ENCODE results near the gene VPS45.
"Not testable (repeated sequence)": the region's sequence is repeated elsewhere in the genome, so short reads cannot be mapped to it uniquely, and the experiment has no call there.

VPS45 gene

GRCh38 chr1:150161747-150162581, 94.4 kb downstream of the VPS45 start:
- peak; percentile 41 for DNase-seq

- no peak for DNase-seq
Measured at GRCh38 chr1:150162582-150162861, 94.9 kb downstream of the VPS45 start.

- DNase-seq: peak; percentile 99
Measured at GRCh38 chr1:150162862-150163706, 95.5 kb downstream of the VPS45 start.

- DNase-seq: no peak
Measured at GRCh38 chr1:150164224-150164623, 96.6 kb downstream of the VPS45 start.

- DNase-seq: no peak
Measured at GRCh38 chr1:150164779-150165178, 97.2 kb downstream of the VPS45 start.

GRCh38 chr1:150165622-150166612, 98.3 kb downstream of the VPS45 start:
- peak; percentile 66 for DNase-seq

GRCh38 chr1:150168960-150169601, 101.5 kb downstream of the VPS45 start:
- peak; percentile 63 for DNase-seq

GRCh38 chr1:150171801-150172200, 104.2 kb downstream of the VPS45 start:
- no peak for DNase-seq

GRCh38 chr1:150173141-150173585, 105.6 kb downstream of the VPS45 start:
- peak; percentile 52 for DNase-seq

- no peak for DNase-seq
Measured at GRCh38 chr1:150176593-150176992, 109.0 kb downstream of the VPS45 start.

- no peak for DNase-seq
Measured at GRCh38 chr1:150178548-150178947, 111.0 kb downstream of the VPS45 start.

GRCh38 chr1:150179867-150180266, 112.3 kb downstream of the VPS45 start:
- no peak for DNase-seq

GRCh38 chr1:150180474-150180873, 112.9 kb downstream of the VPS45 start:
- DNase-seq: no peak

GRCh38 chr1:150182247-150182646, 114.7 kb downstream of the VPS45 start:
- no peak for DNase-seq

GRCh38 chr1:150183061-150183460, 115.5 kb downstream of the VPS45 start:
- DNase-seq: no peak

- no peak for DNase-seq
Measured at GRCh38 chr1:150185481-150185880, 117.9 kb downstream of the VPS45 start.

GRCh38 chr1:150186438-150186788, 118.8 kb downstream of the VPS45 start:
- not testable (repeated sequence) for DNase-seq

GRCh38 chr1:150186789-150187559, 119.4 kb downstream of the VPS45 start:
- peak; percentile 64 for DNase-seq

- no peak for DNase-seq
Measured at GRCh38 chr1:150187560-150187931, 120.0 kb downstream of the VPS45 start.

- DNase-seq: peak; percentile 87
Measured at GRCh38 chr1:150192012-150192411, 124.4 kb downstream of the VPS45 start.

- peak; percentile 63 for DNase-seq
Measured at GRCh38 chr1:150194381-150195031, 126.9 kb downstream of the VPS45 start.

Measured in EL (cell line).